ENCODE measurements around the gene CDRT4.

CDRT4 gene

GRCh38 chr17:15422392-15422965 is 44.9 kb downstream of the CDRT4 start:
- DNase-seq: no peak

GRCh38 chr17:15418781-15419180 is 48.6 kb downstream of the CDRT4 start:
- DNase-seq: no peak

- no peak for DNase-seq
These were observed 52.7 kb downstream of the CDRT4 start for GRCh38 chr17:15414532-15415306.

- no peak for DNase-seq
These were observed 54.2 kb downstream of the CDRT4 start for GRCh38 chr17:15413101-15413771.

GRCh38 chr17:15412606-15413005 is 54.8 kb downstream of the CDRT4 start:
- no peak for DNase-seq

GRCh38 chr17:15411384-15412198 is 55.8 kb downstream of the CDRT4 start:
- DNase-seq: no peak

- no peak for DNase-seq
These were observed 57.6 kb downstream of the CDRT4 start for GRCh38 chr17:15409721-15410250.

GRCh38 chr17:15408803-15409202 is 58.6 kb downstream of the CDRT4 start:
- no peak for DNase-seq

- no peak for DNase-seq
These were observed 61.3 kb downstream of the CDRT4 start for GRCh38 chr17:15406081-15406480.

GRCh38 chr17:15405058-15405415 is 62.4 kb downstream of the CDRT4 start:
- DNase-seq: no peak

- no peak for DNase-seq
These were observed 63.0 kb downstream of the CDRT4 start for GRCh38 chr17:15404106-15405057.

GRCh38 chr17:15403276-15403939 is 64.0 kb downstream of the CDRT4 start:
- DNase-seq: no peak

- no peak for DNase-seq
These were observed 68.0 kb downstream of the CDRT4 start for GRCh38 chr17:15399443-15399842.

GRCh38 chr17:15398736-15399331 is 68.6 kb downstream of the CDRT4 start:
- no peak for DNase-seq

GRCh38 chr17:15398291-15398690 is 69.1 kb downstream of the CDRT4 start:
- no peak for DNase-seq

- no peak for DNase-seq
These were observed 69.8 kb downstream of the CDRT4 start for GRCh38 chr17:15397620-15398019.

- no peak for DNase-seq
These were observed 72.3 kb downstream of the CDRT4 start for GRCh38 chr17:15395091-15395490.

- DNase-seq: no peak
These were observed 74.0 kb downstream of the CDRT4 start for GRCh38 chr17:15393414-15393813.

- no peak for DNase-seq
These were observed 75.1 kb downstream of the CDRT4 start for GRCh38 chr17:15392326-15392741.

- DNase-seq: no peak
These were observed 78.9 kb downstream of the CDRT4 start for GRCh38 chr17:15388356-15389041.

Measured in NCI-H1436 treated with DMSO at 0.1 percent for 48 hours (cell line).